Keratinocyte (primary cell): ENCODE measurements around the gene MAP7. TPM values are rescaled to one million over a fixed set of nuclear protein-coding genes. Genes with fewer than 3 reads are reported as not detected.

ENCODE experiments used
- DNase-seq: peaks from one replicate; pipeline ENCODE4 v3.0.0-alpha.2; 2011; ENCODE audit warnings: low read depth, missing footprints, low spot score
- FAIRE-seq: peaks from 2 replicates; lab custom pipeline; 2011; peaks lifted over from hg19 to GRCh38; lab: Jason Lieb, UNC
- H2AFZ ChIP-seq: 2 replicates; pipeline ENCODE4 v1.6.0; 2012; ENCODE audit warnings: low read length, control low read depth, inconsistent platforms; ENCODE audit not compliant: control insufficient read depth
- H3K27ac ChIP-seq: 2 replicates; pipeline ENCODE4 v1.5.1; 2011; ENCODE audit warnings: low read length; ENCODE audit not compliant: control insufficient read depth, insufficient read depth
- H3K27me3 ChIP-seq: 3 replicates; pipeline ENCODE4 v1.6.0; 2011; ENCODE audit warnings: low read length; ENCODE audit not compliant: control insufficient read depth, insufficient read depth; ENCODE audit errors: extremely low read depth
- H3K36me3 ChIP-seq, 2 experiments: 2 replicates in 1 of 2; 3 replicates in 1 of 2; pipeline ENCODE4 v1.5.1; 2011; ENCODE audit warnings: low read length in 2 of 2, mild to moderate bottlenecking in 1 of 2; ENCODE audit not compliant: control insufficient read depth in 2 of 2, insufficient read depth in 2 of 2; ENCODE audit errors: extremely low read depth in 1 of 2
- H3K4me1 ChIP-seq: 3 replicates; pipeline ENCODE4 v1.5.1; 2011; ENCODE audit warnings: low read length; ENCODE audit not compliant: control insufficient read depth, insufficient read depth; ENCODE audit errors: extremely low read depth
- H3K4me2 ChIP-seq: 3 replicates; pipeline ENCODE4 v1.6.0; 2011; ENCODE audit warnings: low read depth, low read length; ENCODE audit not compliant: control insufficient read depth, insufficient read depth; ENCODE audit errors: extremely low read depth
- H3K4me3 ChIP-seq, 3 experiments: fragments of 200-600 bp in 1 of 3; sonication (generic) in 1 of 3; 2 replicates in 2 of 3; 3 replicates in 1 of 3; pipeline ENCODE4 v1.5.1; 2011 to 2016; ENCODE audit warnings: low read length in 3 of 3, mild to moderate bottlenecking in 3 of 3, control low read depth in 2 of 3, inconsistent platforms in 1 of 3, low read depth in 1 of 3, mixed read lengths in 1 of 3, mixed run types in 1 of 3, moderate library complexity in 1 of 3; ENCODE audit not compliant: control insufficient read depth in 2 of 3, insufficient read depth in 2 of 3; ENCODE audit errors: extremely low read depth in 1 of 3
- H3K79me2 ChIP-seq: 2 replicates; pipeline ENCODE4 v1.6.0; 2012; ENCODE audit warnings: low read length; ENCODE audit not compliant: control insufficient read depth, insufficient read depth
- H3K9ac ChIP-seq: 3 replicates; pipeline ENCODE4 v1.6.0; 2011; ENCODE audit warnings: low read length; ENCODE audit not compliant: control insufficient read depth, insufficient read depth; ENCODE audit errors: extremely low read depth
- H3K9me1 ChIP-seq: 3 replicates; pipeline ENCODE4 v1.6.0; 2011; ENCODE audit warnings: low read length; ENCODE audit not compliant: control insufficient read depth, insufficient read depth; ENCODE audit errors: extremely low read depth
- H3K9me3 ChIP-seq: 2 replicates; pipeline ENCODE4 v1.5.1; 2012; ENCODE audit warnings: low read depth, low read length; ENCODE audit not compliant: control insufficient read depth
- H4K20me1 ChIP-seq: 3 replicates; pipeline ENCODE4 v1.6.0; 2011; ENCODE audit warnings: low read length; ENCODE audit not compliant: control insufficient read depth, insufficient read depth; ENCODE audit errors: extremely low read depth
- EZH2 ChIP-seq: IDR thresholded peaks from one replicate; pipeline ENCODE4 v1.6.1; 2012; ENCODE audit warnings: inconsistent platforms, mild to moderate bottlenecking, low read length, moderate library complexity
- dilution Hi-C: fragments of 300-500 bp; cut with MboI; formaldehyde crosslinking; loops from one replicate; pipeline ENCODE4 v1.7.0; 2020; ENCODE audit warnings: low sequenced_read_pairs; ENCODE audit not compliant: extremely low pct_ligation_motif_present
- polyA plus RNA-seq, 5 experiments: library from polyadenylated mRNA; depleted of rRNA in 3 of 5; stranded (reverse) in 3 of 5; stranded (forward) in 1 of 5; unstranded in 1 of 5; fragments of >200 nt; gene quantifications; 1 replicate in 1 of 5; 2 replicates in 3 of 5; 3 replicates in 1 of 5; pipeline versions ENCODE4 v1.2.1 to v1.2.3, GENCODE V29; 2011 to 2012; ENCODE audit warnings: missing spikeins in 2 of 5, low read depth in 1 of 5, low replicate concordance in 1 of 5
- TF ChIP-seq, protein P1 (sequence below), 3 experiments: IDR thresholded peaks in 1 of 3; conservative IDR thresholded peaks in 1 of 3; optimal IDR thresholded peaks in 1 of 3; 2 replicates in 2 of 3; 3 replicates in 1 of 3; pipeline versions ENCODE3 to v1.5.1; 2011; ENCODE audit warnings: low read length in 3 of 3, mild to moderate bottlenecking in 3 of 3, moderate library complexity in 2 of 3, control low read depth in 1 of 3, inconsistent platforms in 1 of 3; ENCODE audit not compliant: insufficient read depth in 2 of 3; ENCODE audit errors: extremely low read depth in 1 of 3

Gene MAP7
- polyA plus RNA-seq, 1 donor (not counting 4 experiments of a cell fraction or from before 2014, with no cell fraction given) = 11.8 TPM

DNA sequence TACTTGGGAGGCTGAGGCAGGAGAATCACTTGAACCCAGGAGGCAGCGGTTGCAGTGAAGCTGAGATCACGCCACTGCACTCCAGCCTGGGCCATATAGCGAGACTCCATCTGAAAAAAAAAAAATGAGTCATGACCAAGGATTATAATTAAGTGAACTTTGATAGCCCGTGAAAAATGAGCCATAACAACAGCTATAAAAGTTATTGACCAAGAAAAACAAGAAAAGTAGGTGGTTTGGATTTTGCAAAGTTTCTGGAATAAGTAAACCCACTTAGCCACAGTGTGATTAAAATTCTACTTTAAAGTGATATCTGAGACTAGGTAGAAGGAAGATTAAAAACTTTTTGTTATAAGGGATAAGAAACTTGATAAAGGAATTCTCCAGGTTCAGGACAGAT, 234.6 kb downstream of the MAP7 start:
- H3K79me2 ChIP-seq = no peaks in the 10 kb centered on the region
- no peak overlapping the region for H2AFZ ChIP-seq
- FAIRE-seq (no peak), DNase-seq (no peak)
- no peak overlapping the region for H3K4me2 ChIP-seq
- H3K4me1 ChIP-seq = no peaks in the 10 kb centered on the region
- no peaks in the 10 kb centered on the region for H3K9me1 ChIP-seq
- no peaks in the 10 kb centered on the region for H3K9me3 ChIP-seq
- H4K20me1 ChIP-seq = no peaks in the 10 kb centered on the region
- no peak overlapping the region for H3K4me3 ChIP-seq
- no peak overlapping the region for H3K9ac ChIP-seq
- H3K36me3 ChIP-seq = no peaks in the 10 kb centered on the region
- TF ChIP-seq, protein P1, sequence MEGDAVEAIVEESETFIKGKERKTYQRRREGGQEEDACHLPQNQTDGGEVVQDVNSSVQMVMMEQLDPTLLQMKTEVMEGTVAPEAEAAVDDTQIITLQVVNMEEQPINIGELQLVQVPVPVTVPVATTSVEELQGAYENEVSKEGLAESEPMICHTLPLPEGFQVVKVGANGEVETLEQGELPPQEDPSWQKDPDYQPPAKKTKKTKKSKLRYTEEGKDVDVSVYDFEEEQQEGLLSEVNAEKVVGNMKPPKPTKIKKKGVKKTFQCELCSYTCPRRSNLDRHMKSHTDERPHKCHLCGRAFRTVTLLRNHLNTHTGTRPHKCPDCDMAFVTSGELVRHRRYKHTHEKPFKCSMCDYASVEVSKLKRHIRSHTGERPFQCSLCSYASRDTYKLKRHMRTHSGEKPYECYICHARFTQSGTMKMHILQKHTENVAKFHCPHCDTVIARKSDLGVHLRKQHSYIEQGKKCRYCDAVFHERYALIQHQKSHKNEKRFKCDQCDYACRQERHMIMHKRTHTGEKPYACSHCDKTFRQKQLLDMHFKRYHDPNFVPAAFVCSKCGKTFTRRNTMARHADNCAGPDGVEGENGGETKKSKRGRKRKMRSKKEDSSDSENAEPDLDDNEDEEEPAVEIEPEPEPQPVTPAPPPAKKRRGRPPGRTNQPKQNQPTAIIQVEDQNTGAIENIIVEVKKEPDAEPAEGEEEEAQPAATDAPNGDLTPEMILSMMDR (optimal IDR thresholded peaks at IDR 0.05 in 1 of 3, IDR thresholded peaks at IDR 0.05 in 1 of 3, conservative IDR thresholded peaks at IDR 0.05 in 1 of 3; ENCODE audit: extremely low read depth in 1 of 3, insufficient read depth in 2 of 3, low read length in 3 of 3) = no peak
- TF ChIP-seq EZH2 = no peak
- H3K27ac ChIP-seq = no peak overlapping the region
- dilution Hi-C loops = no loop called here
- no peaks in the 10 kb centered on the region for H3K27me3 ChIP-seq

DNA sequence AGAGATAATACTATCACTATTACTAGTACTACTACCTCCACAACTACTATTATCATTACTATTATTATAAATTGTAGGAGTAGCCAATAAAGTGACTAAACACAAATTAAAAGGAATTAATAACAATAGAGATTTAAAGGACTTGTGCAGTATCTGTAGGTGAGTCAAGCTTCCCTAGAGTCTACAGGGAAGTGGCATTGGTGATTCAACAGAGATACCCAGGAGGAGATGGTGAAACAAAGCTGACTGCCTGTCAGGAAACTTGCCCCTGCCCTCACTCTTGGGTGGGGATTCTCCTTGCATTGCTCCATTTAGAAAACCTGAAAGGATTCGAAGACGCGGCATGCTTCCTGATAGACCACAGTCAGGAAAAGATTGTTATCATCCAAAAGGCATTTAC, 237.2 kb downstream of the MAP7 start:
- TF ChIP-seq EZH2 = no peak
- TF ChIP-seq, protein P1 (optimal IDR thresholded peaks at IDR 0.05 in 1 of 3, IDR thresholded peaks at IDR 0.05 in 1 of 3, conservative IDR thresholded peaks at IDR 0.05 in 1 of 3; ENCODE audit: extremely low read depth in 1 of 3, insufficient read depth in 2 of 3, low read length in 3 of 3) = no peak
- Histone ChIP-seq H3K36me3 (no peaks in the 10 kb centered on the region), H3K4me2 (no peak overlapping the region), H3K79me2 (no peaks in the 10 kb centered on the region), H3K9ac (no peak overlapping the region), H4K20me1 (no peaks in the 10 kb centered on the region), H3K4me1 (no peaks in the 10 kb centered on the region), H3K27me3 (no peaks in the 10 kb centered on the region), H2AFZ (no peak overlapping the region), H3K4me3 (no peak overlapping the region), H3K27ac (no peak overlapping the region), H3K9me3 (no peaks in the 10 kb centered on the region), H3K9me1 (no peaks in the 10 kb centered on the region)
- dilution Hi-C loops = no loop called here
- peak; percentile 13 for FAIRE-seq
- no peak for DNase-seq
